ENCODE results near the gene ACTN1.

DNA sequence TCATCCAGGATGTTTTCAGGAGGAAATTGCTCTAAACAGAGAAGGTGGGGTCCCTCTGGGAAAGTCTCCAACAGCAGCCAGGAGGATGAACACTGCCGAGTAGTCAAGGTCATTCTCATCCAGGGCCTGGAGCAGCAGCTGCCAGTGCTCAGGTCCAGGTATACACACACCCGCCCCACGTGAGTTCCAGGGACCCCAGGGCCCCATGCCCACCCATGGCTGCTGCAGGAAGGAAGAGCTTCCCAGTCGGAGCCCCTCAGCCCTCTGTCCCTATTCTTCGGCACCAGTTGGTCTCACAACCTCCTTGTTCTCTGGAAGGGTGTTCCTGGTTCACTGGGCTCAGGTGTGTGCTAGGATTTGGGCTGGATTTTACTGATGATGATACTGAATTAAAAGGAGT, 72.7 kb downstream of the ACTN1 start:
- TF ChIP-seq CTCF (IDR thresholded peaks at IDR 0.05): no peak
- no peak for TF ChIP-seq POLR2A (IDR thresholded peaks at IDR 0.05)
- TF ChIP-seq POLR2AphosphoS5 (IDR thresholded peaks at IDR 0.05): no peak

Data from suprapubic skin (tissue), 4 donors.